HepG2 (cell line): ENCODE measurements around the gene TMEM63C. TPM values are rescaled to one million over a fixed set of nuclear protein-coding genes. Genes with fewer than 3 reads are reported as not detected.

Experiments used
- ATAC-seq: fragments of 200-7000 bp; cut with Tn5 transposase; 3 replicates; pipeline ENCODE4 v1.9.1; 2020; ENCODE audit warnings: mild to moderate bottlenecking, moderate library complexity
- BruUV-seq: library from RNA; stranded (reverse); fragments of 400-500 nt; replicated peaks from 2 replicates; lab custom pipeline; 2021; lab: Mats Ljungman, UMichigan
- CTCF ChIA-PET: fragments of 300-600 bp; formaldehyde crosslinking; extraction: SDS; loops from one replicate; lab custom pipeline; 2021; ENCODE audit warnings: low total read pairs, inconsistent platforms, low intra/inter-chr PET ratio; lab: Yijun Ruan, JAX
- POLR2A ChIA-PET: fragments of 350-600 bp; sonication (Branson Sonifier 250); formaldehyde crosslinking; loops from one replicate; lab custom pipeline; 2020; ENCODE audit warnings: antibody characterized with exemption, inconsistent platforms; lab: Yijun Ruan, JAX
- DNase-seq: peaks from one replicate; pipeline ENCODE4 v3.0.0-alpha.2; 2015; ENCODE audit warnings: low spot score
- FAIRE-seq: peaks from 3 replicates; lab custom pipeline; 2011; peaks lifted over from hg19 to GRCh38; lab: Jason Lieb, UNC
- H2AFZ ChIP-seq: one replicate; pipeline ENCODE4 v1.6.1; 2011; ENCODE audit warnings: low read length, inconsistent platforms
- H3K27ac ChIP-seq: fragments of 300-600 bp; 3 replicates; pipeline ENCODE4 v1.8.0; 2011; ENCODE audit warnings: mixed run types, mild to moderate bottlenecking, mixed read lengths, low read length, inconsistent platforms; ENCODE audit not compliant: insufficient read depth; ENCODE audit errors: extremely low read length
- H3K27me3 ChIP-seq, 2 experiments: fragments of 200-600 bp in 1 of 2; 2 replicates in 1 of 2; 3 replicates in 1 of 2; pipeline versions ENCODE4 v1.6.0 to v1.8.0; 2011; ENCODE audit warnings: low read length in 2 of 2, mild to moderate bottlenecking in 2 of 2, moderate library complexity in 2 of 2, inconsistent platforms in 1 of 2; ENCODE audit not compliant: insufficient read depth in 2 of 2, control insufficient read depth in 1 of 2
- H3K36me3 ChIP-seq, 2 experiments: fragments of 200-600 bp in 1 of 2; replicated peaks in 1 of 2; 2 replicates in 1 of 2; 3 replicates in 1 of 2; pipeline versions ENCODE4 v1.5.1 to v1.8.0; 2011; ENCODE audit warnings: low read length in 2 of 2, inconsistent platforms in 1 of 2; ENCODE audit not compliant: insufficient read depth in 2 of 2, control insufficient read depth in 1 of 2
- H3K4me1 ChIP-seq: 2 replicates; pipeline ENCODE4 v1.5.1; 2012; ENCODE audit warnings: low read length, inconsistent platforms; ENCODE audit not compliant: insufficient read depth
- H3K4me2 ChIP-seq: 2 replicates; pipeline ENCODE4 v1.6.0; 2011; ENCODE audit warnings: low read depth, low read length, inconsistent platforms
- H3K4me3 ChIP-seq, 3 experiments: fragments of 200-600 bp in 1 of 3; sonication (generic), shearing (Covaris generic) in 1 of 3; replicated peaks in 1 of 3; 2 replicates each; pipeline ENCODE4 v1.5.1; 2011 to 2016; ENCODE audit warnings: low read length in 3 of 3, inconsistent platforms in 2 of 3, low read depth in 2 of 3, mild to moderate bottlenecking in 2 of 3, control low read depth in 1 of 3, mixed read lengths in 1 of 3; ENCODE audit not compliant: insufficient read depth in 1 of 3
- H3K79me2 ChIP-seq: one replicate; pipeline ENCODE4 v1.6.1; 2011; ENCODE audit warnings: low read length, inconsistent platforms; ENCODE audit not compliant: insufficient read depth
- H3K9ac ChIP-seq: 2 replicates; pipeline ENCODE4 v1.6.0; 2011; ENCODE audit warnings: mild to moderate bottlenecking, low read depth, low read length, inconsistent platforms; ENCODE audit not compliant: insufficient read depth
- H3K9me3 ChIP-seq: 2 replicates; pipeline ENCODE4 v1.5.1; 2012; ENCODE audit warnings: mild to moderate bottlenecking, low read length
- H4K20me1 ChIP-seq: 2 replicates; pipeline ENCODE4 v1.6.0; 2011; ENCODE audit warnings: inconsistent platforms, mild to moderate bottlenecking, low read length, moderate library complexity; ENCODE audit not compliant: insufficient read depth
- CENPT ChIP-seq: sonication (generic); formaldehyde crosslinking; IDR thresholded peaks from 2 replicates; pipeline ENCODE4 v1.8.0; 2022; ENCODE audit warnings: low read depth, mild to moderate bottlenecking, moderate library complexity, missing genetic modification reagents
- E2F2 ChIP-seq: sonication (generic); formaldehyde crosslinking; IDR thresholded peaks from 2 replicates; pipeline ENCODE4 v1.4.0; 2020; ENCODE audit warnings: missing genetic modification reagents, borderline replicate concordance
- FOXO1 ChIP-seq: sonication (generic); formaldehyde crosslinking; IDR thresholded peaks from 2 replicates; pipeline ENCODE4 v1.4.0; 2020; ENCODE audit warnings: missing genetic modification reagents
- KAT8 ChIP-seq: IDR thresholded peaks from 2 replicates; pipeline ENCODE4 v1.6.1; 2016; ENCODE audit warnings: missing genetic modification reagents, missing compliant biosample characterization
- NR3C1 ChIP-seq: sonication (generic); formaldehyde crosslinking; IDR thresholded peaks from 2 replicates; pipeline ENCODE4 v1.4.0; 2020; ENCODE audit warnings: missing genetic modification reagents
- ONECUT2 ChIP-seq: sonication (generic); formaldehyde crosslinking; IDR thresholded peaks from 2 replicates; pipeline ENCODE4 v1.4.0; 2020; ENCODE audit warnings: missing genetic modification reagents
- PLSCR1 ChIP-seq: sonication (generic); formaldehyde crosslinking; IDR thresholded peaks from 2 replicates; pipeline ENCODE4 v1.5.0; 2020; ENCODE audit warnings: missing genetic modification reagents, mild to moderate bottlenecking, borderline replicate concordance
- SALL1 ChIP-seq: sonication (generic); formaldehyde crosslinking; IDR thresholded peaks from 2 replicates; pipeline ENCODE4 v1.8.0; 2022; ENCODE audit warnings: mild to moderate bottlenecking, missing genetic modification reagents
- SETDB1 ChIP-seq: sonication (generic); formaldehyde crosslinking; IDR thresholded peaks from 2 replicates; pipeline ENCODE4 v1.5.1; 2020; ENCODE audit warnings: missing genetic modification reagents, mild to moderate bottlenecking, borderline replicate concordance
- SMARCE1 ChIP-seq: fragments of 450-650 bp; IDR thresholded peaks from 2 replicates; pipeline ENCODE4 v1.6.1; 2017; ENCODE audit warnings: borderline replicate concordance
- SRSF1 ChIP-seq: fragments of 200-400 bp; formaldehyde crosslinking; optimal IDR thresholded peaks from 2 replicates; pipeline ENCODE3; 2017; ENCODE audit warnings: mild to moderate bottlenecking, low read depth, low read length, moderate library complexity
- STAG1 ChIP-seq: sonication (generic); formaldehyde crosslinking; IDR thresholded peaks from 2 replicates; pipeline ENCODE4 v1.4.0; 2020; ENCODE audit warnings: missing genetic modification reagents
- SUZ12 ChIP-seq: fragments of 150-350 bp; IDR thresholded peaks from 2 replicates; pipeline ENCODE4 v1.6.1; 2014; ENCODE audit warnings: low read depth, low read length
- THAP7 ChIP-seq: sonication (generic); formaldehyde crosslinking; IDR thresholded peaks from 2 replicates; pipeline ENCODE4 v1.8.1; 2023; ENCODE audit warnings: mild to moderate bottlenecking, missing genetic modification reagents
- ZBTB38 ChIP-seq: sonication (generic); formaldehyde crosslinking; IDR thresholded peaks from 2 replicates; pipeline ENCODE4 v1.5.1; 2020; ENCODE audit warnings: mild to moderate bottlenecking, missing genetic modification reagents
- ZFP36L1 ChIP-seq: sonication (generic); formaldehyde crosslinking; IDR thresholded peaks from 2 replicates; pipeline ENCODE4 v1.8.0; 2022; ENCODE audit warnings: mild to moderate bottlenecking, missing genetic modification reagents, moderate library complexity
- ZNF160 ChIP-seq: sonication (generic); formaldehyde crosslinking; IDR thresholded peaks from 2 replicates; pipeline ENCODE4 v1.8.0; 2022; ENCODE audit warnings: mild to moderate bottlenecking, inconsistent platforms, missing genetic modification reagents
- ZNF282 ChIP-seq: fragments of 450-650 bp; IDR thresholded peaks from 2 replicates; pipeline ENCODE4 v1.6.1; 2018; ENCODE audit not compliant: partially characterized antibody
- ZNF546 ChIP-seq: sonication (generic); formaldehyde crosslinking; conservative IDR thresholded peaks from 2 replicates; pipeline ENCODE4 v1.8.1; 2023; ENCODE audit warnings: mild to moderate bottlenecking, missing genetic modification reagents
- ZNF790 ChIP-seq: sonication (generic); formaldehyde crosslinking; IDR thresholded peaks from 2 replicates; pipeline ENCODE4 v1.8.0; 2022; ENCODE audit warnings: missing genetic modification reagents, mild to moderate bottlenecking, borderline replicate concordance
- WGBS: methylation state at CpG from one replicate; pipeline ENCODE4 v1.1.6; 2017; ENCODE audit warnings: low lambda C conversion rate; 5-methylcytosine and 5-hydroxymethylcytosine counted together
- in situ Hi-C: cut with HindIII; loops from 2 replicates; pipeline ENCODE4 v1.10.0; 2017; ENCODE audit warnings: low pct_unique_long_range_greater_than_20kb; ENCODE audit not compliant: extremely low pct_ligation_motif_present
- intact Hi-C: fragments of 100-400 bp; cut with micrococcal nuclease; formaldehyde crosslinking; loops from one replicate; pipeline ENCODE4 v1.10.0; 2022; ENCODE audit not compliant: unreplicated experiment
- polyA plus RNA-seq, 8 experiments: library from polyadenylated mRNA; depleted of rRNA in 3 of 8; stranded (reverse) in 7 of 8; unstranded in 1 of 8; fragments of >200 nt; fragmentation: Illumina TruSeq in 4 of 8; extraction: Trizol in 4 of 8; gene quantifications; 2 replicates each; pipeline versions ENCODE4 v1.2.1 to v1.2.3, GENCODE V29; 2011 to 2016; ENCODE audit warnings: low read depth in 4 of 8, missing spikeins in 1 of 8, mixed read lengths in 1 of 8; ENCODE audit not compliant: insufficient read depth in 1 of 8
- total RNA-seq, 5 experiments: library from RNA; depleted of rRNA; stranded (reverse); fragments of >200 nt; fragmentation: Illumina TruSeq; extraction: Trizol; gene quantifications; 2 replicates each; pipeline ENCODE4 v1.2.3, GENCODE V29; 2016; ENCODE audit warnings: low read depth in 1 of 5

TMEM63C gene
- total and polyA plus RNA-seq, 2 of the 13 experiments (the other 11 are each of a cell fraction or from before 2014, with no cell fraction given) = 0.17 to 0.27 TPM

- TF ChIP-seq THAP7 (CRISPR knock-in tag) (no peak), ONECUT2 (CRISPR knock-in tag) (no peak), SALL1 (no peak), KAT8 (CRISPR knock-in tag) (no peak), CENPT (no peak), ZNF546 (CRISPR knock-in tag) (no peak)
Measured at GRCh38 chr14:77189479-77189878, 7.9 kb downstream of the TMEM63C start (continued).

GRCh38 chr14:77190977-77191376 is 9.4 kb downstream of the TMEM63C start:
- H3K79me2 ChIP-seq = no peaks in the 10 kb centered on the region

More at GRCh38 chr14:77190977-77191376, 9.4 kb downstream of the TMEM63C start:
- TF ChIP-seq NR3C1 = no peak
- TF ChIP-seq ZNF282 = no peak
- TF ChIP-seq ZNF160 = no peak
- TF ChIP-seq SMARCE1 = no peak
- no peak for TF ChIP-seq ZNF790 (CRISPR knock-in tag)
- no peak for TF ChIP-seq E2F2 (CRISPR knock-in tag)
- no peak for TF ChIP-seq ZFP36L1
- no peak for TF ChIP-seq PLSCR1 (CRISPR knock-in tag)
- no peak for TF ChIP-seq SETDB1
- no peak for TF ChIP-seq SRSF1
- no peak for TF ChIP-seq ZBTB38
- TF ChIP-seq FOXO1 (CRISPR knock-in tag) = no peak
- TF ChIP-seq STAG1 (CRISPR knock-in tag) = no peak
- no peak for TF ChIP-seq SUZ12
- FAIRE-seq (no peak), DNase-seq (no peak), ATAC-seq (no peak)
- Histone ChIP-seq H3K27me3 (peaks cover 0 to 2% of the 10 kb centered on the region in 2 experiments; a peak in 1 of 5 replicates), H3K4me1 (peaks cover 21% of the 10 kb centered on the region), H3K27ac (no peak overlapping the region), H4K20me1 (no peaks in the 10 kb centered on the region), H3K9me3 (no peaks in the 10 kb centered on the region), H3K4me3 (no peak overlapping the region), H3K9ac (no peak overlapping the region), H2AFZ (no peak overlapping the region), H3K36me3 (no peaks in the 10 kb centered on the region), H3K4me2 (no peak overlapping the region)
- 0% methylated on average over 1 of the region's 1 CpG for WGBS
- ChIA-PET POLR2A (no interaction called here), CTCF (no interaction called here)
- BruUV-seq = no TSS peak
- intact Hi-C loops (no loop called here), in situ Hi-C loops (no loop called here)
